ENCODE data around the gene VPS54. TPM values are rescaled to one million over a fixed set of nuclear protein-coding genes. Genes with fewer than 3 reads are reported as not detected.

The VPS54 gene
- total RNA-seq, 1 experiment from 2014 or later = 12.4 TPM

DNA sequence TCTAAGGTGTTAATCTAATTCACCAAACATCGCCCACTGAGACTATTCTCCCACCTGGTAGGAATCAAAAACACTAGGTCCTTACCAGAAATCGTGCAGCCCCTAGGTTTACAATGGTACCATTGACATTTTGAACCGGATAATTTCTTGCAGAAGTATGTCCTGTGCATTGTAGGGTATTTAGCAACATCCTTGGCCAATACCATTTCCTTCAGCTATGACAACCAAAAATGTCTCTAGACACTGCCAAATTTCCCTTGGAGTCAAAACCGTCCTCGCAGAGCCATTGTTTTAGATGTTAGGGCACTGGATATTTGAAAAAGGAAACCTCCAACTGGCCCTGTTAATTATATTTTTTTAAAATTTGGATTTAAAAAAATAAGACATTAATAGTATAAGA is 3.8 kb downstream of the VPS54 start (continued):
- TF ChIP-seq ZBTB33 (IDR thresholded peaks at IDR 0.05; ENCODE audit: extremely low read depth, insufficient replicate concordance, low read length) (no peak), TCF7L2 (IDR thresholded peaks at IDR 0.05; ENCODE audit: borderline replicate concordance, extremely low read depth, insufficient read depth, insufficient read length) (no peak)

GRCh38 chr2:64014628-64015027 is 4.6 kb downstream of the VPS54 start:
- H3K79me2 ChIP-seq (ENCODE audit: insufficient read depth, low read length) = peaks cover 79% of the 10 kb centered on the region
- ChIA-PET POLR2A (no interaction called here), CTCF (no interaction called here), RAD21 (ENCODE audit: low non-redundant PET in 1 of 2, low total read pairs in 2 of 2, uncharacterized antibody in 2 of 2, unreplicated experiment in 2 of 2) (no interaction called here)
- no peak for TF ChIP-seq CBX3 (IDR thresholded peaks at IDR 0.05; ENCODE audit: low read depth)
- no peak for TF ChIP-seq EZH2 (IDR thresholded peaks at IDR 0.05)
- TF ChIP-seq YY1 (IDR thresholded peaks at IDR 0.05; ENCODE audit: extremely low read depth, insufficient replicate concordance, low read depth, low read length) = no peak
- no peak for TF ChIP-seq CEBPB (IDR thresholded peaks at IDR 0.05; ENCODE audit: low read depth)
- TF ChIP-seq EZH2phosphoT487 (IDR thresholded peaks at IDR 0.05; ENCODE audit: borderline replicate concordance) = no peak
- no peak for TF ChIP-seq POLR2A (IDR thresholded peaks at IDR 0.05; ENCODE audit: borderline replicate concordance, extremely low read depth, insufficient read depth, insufficient read length)
- no peak for TF ChIP-seq ZNF274 (IDR thresholded peaks at IDR 0.05; ENCODE audit: low read depth, low read length)
- TF ChIP-seq POLR2AphosphoS5 (IDR thresholded peaks at IDR 0.05; ENCODE audit: low read depth, low read length) = no peak
- TF ChIP-seq, protein P1, sequence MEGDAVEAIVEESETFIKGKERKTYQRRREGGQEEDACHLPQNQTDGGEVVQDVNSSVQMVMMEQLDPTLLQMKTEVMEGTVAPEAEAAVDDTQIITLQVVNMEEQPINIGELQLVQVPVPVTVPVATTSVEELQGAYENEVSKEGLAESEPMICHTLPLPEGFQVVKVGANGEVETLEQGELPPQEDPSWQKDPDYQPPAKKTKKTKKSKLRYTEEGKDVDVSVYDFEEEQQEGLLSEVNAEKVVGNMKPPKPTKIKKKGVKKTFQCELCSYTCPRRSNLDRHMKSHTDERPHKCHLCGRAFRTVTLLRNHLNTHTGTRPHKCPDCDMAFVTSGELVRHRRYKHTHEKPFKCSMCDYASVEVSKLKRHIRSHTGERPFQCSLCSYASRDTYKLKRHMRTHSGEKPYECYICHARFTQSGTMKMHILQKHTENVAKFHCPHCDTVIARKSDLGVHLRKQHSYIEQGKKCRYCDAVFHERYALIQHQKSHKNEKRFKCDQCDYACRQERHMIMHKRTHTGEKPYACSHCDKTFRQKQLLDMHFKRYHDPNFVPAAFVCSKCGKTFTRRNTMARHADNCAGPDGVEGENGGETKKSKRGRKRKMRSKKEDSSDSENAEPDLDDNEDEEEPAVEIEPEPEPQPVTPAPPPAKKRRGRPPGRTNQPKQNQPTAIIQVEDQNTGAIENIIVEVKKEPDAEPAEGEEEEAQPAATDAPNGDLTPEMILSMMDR (IDR thresholded peaks at IDR 0.05 in 2 of 3, conservative IDR thresholded peaks at IDR 0.05 in 1 of 3; ENCODE audit: borderline replicate concordance in 1 of 3, insufficient read depth in 1 of 3, low read depth in 2 of 3, low read length in 2 of 3) = no peak
- TF ChIP-seq TCF7L2 (IDR thresholded peaks at IDR 0.05; ENCODE audit: borderline replicate concordance, extremely low read depth, insufficient read depth, insufficient read length) = no peak
- no peak for TF ChIP-seq EGR1 (IDR thresholded peaks at IDR 0.05; ENCODE audit: low read depth)
- TF ChIP-seq RAD21 (IDR thresholded peaks at IDR 0.05; ENCODE audit: low read depth) = no peak
- no peak for TF ChIP-seq SIN3A (IDR thresholded peaks at IDR 0.05; ENCODE audit: low read depth)
- no peak for TF ChIP-seq JUND (IDR thresholded peaks at IDR 0.05)
- no peak for TF ChIP-seq ZBTB33 (IDR thresholded peaks at IDR 0.05; ENCODE audit: extremely low read depth, insufficient replicate concordance, low read length)
- TF ChIP-seq ATF3 (IDR thresholded peaks at IDR 0.05) = no peak
- no peak for TF ChIP-seq SRF (IDR thresholded peaks at IDR 0.05; ENCODE audit: low read depth)
- intact Hi-C loops (cut with micrococcal nuclease) = no loop called here
- DNase-seq (ENCODE audit: low read depth, low spot score) (no peak), ATAC-seq (no peak)
- H3K4me2 ChIP-seq (ENCODE audit: low read length) = no peak overlapping the region
- peaks cover 3 to 16% of the 10 kb centered on the region in 2 experiments; a peak in 3 of 4 replicates for H3K4me1 ChIP-seq (ENCODE audit: control insufficient read depth in 1 of 2, insufficient read depth in 2 of 2, low read length in 2 of 2)
- H3K27me3 ChIP-seq (ENCODE audit: insufficient read depth, low read length) = no peaks in the 10 kb centered on the region
- H3K36me3 ChIP-seq (ENCODE audit: control insufficient read depth in 1 of 2, insufficient read depth in 2 of 2, low read length in 2 of 2) = no peaks in the 10 kb centered on the region
- no peak overlapping the region for H3K27ac ChIP-seq (ENCODE audit: low read depth, low read length)
- H3K9me3 ChIP-seq (ENCODE audit: control insufficient read depth in 1 of 2, insufficient read depth in 1 of 2, low read depth in 1 of 2, low read length in 2 of 2) = no peaks in the 10 kb centered on the region
- no TSS peak for BruUV-seq (replicated peaks)
- H3K9me2 ChIP-seq (ENCODE audit: insufficient read depth) = no peaks in the 10 kb centered on the region
- H3K9ac ChIP-seq (ENCODE audit: low read length) = no peak overlapping the region
- no peak overlapping the region for H2AFZ ChIP-seq (ENCODE audit: low read depth, low read length, poor library complexity, severe bottlenecking)
- H4K20me1 ChIP-seq (ENCODE audit: insufficient read depth) = no peaks in the 10 kb centered on the region
- H3K4me3 ChIP-seq (replicated peaks in 1 of 2; ENCODE audit: low read depth in 1 of 2, low read length in 2 of 2) = no peak overlapping the region
